HG02610 (cell line): Measurements from ENCODE around the gene ATP8A2.
A peak's percentile ranks its signal among the peaks of the same experiment; 100 is the strongest.

Experiments
- ATAC-seq: cut with Tn5 transposase; IDR thresholded peaks from one replicate; pipeline ENCODE4 v1.9.1; 2021; ENCODE audit warnings: mild to moderate bottlenecking, moderate library complexity; ENCODE audit not compliant: unreplicated experiment

ATP8A2 gene

GRCh38 chr13:25987987-25988386 lies 616.2 kb downstream of the ATP8A2 start:
- ATAC-seq = no peak

GRCh38 chr13:25988661-25989060 lies 616.9 kb downstream of the ATP8A2 start:
- ATAC-seq = no peak

- ATAC-seq = no peak
These were observed 619.0 kb downstream of the ATP8A2 start for GRCh38 chr13:25990801-25991200.

GRCh38 chr13:25992076-25992475 lies 620.3 kb downstream of the ATP8A2 start:
- no peak for ATAC-seq

- ATAC-seq = peak; percentile 58
These were observed 635.7 kb downstream of the ATP8A2 start for GRCh38 chr13:26007261-26008125.

GRCh38 chr13:26010487-26011207 lies 638.9 kb downstream of the ATP8A2 start:
- no peak for ATAC-seq

- ATAC-seq = no peak
These were observed 639.4 kb downstream of the ATP8A2 start for GRCh38 chr13:26011208-26011573.

GRCh38 chr13:26011996-26012821 lies 640.4 kb downstream of the ATP8A2 start:
- no peak for ATAC-seq

- no peak for ATAC-seq
These were observed 641.2 kb downstream of the ATP8A2 start for GRCh38 chr13:26012995-26013394.

GRCh38 chr13:26015271-26016125 lies 643.7 kb downstream of the ATP8A2 start:
- ATAC-seq = no peak

GRCh38 chr13:26016189-26016588 lies 644.4 kb downstream of the ATP8A2 start:
- no peak for ATAC-seq

GRCh38 chr13:26017196-26017921 lies 645.6 kb downstream of the ATP8A2 start:
- no peak for ATAC-seq

GRCh38 chr13:26017932-26018665 lies 646.3 kb downstream of the ATP8A2 start:
- ATAC-seq = no peak

GRCh38 chr13:26019251-26019650 lies 647.5 kb downstream of the ATP8A2 start:
- ATAC-seq = no peak

- ATAC-seq = no peak
These were observed 648.4 kb downstream of the ATP8A2 start for GRCh38 chr13:26019881-26020870.

GRCh38 chr13:26020891-26021290 lies 649.1 kb downstream of the ATP8A2 start:
- ATAC-seq = no peak

- ATAC-seq = no peak
These were observed 649.7 kb downstream of the ATP8A2 start for GRCh38 chr13:26021516-26021915.

GRCh38 chr13:26021956-26022355 lies 650.2 kb downstream of the ATP8A2 start:
- no peak for ATAC-seq
